ENCODE measurements around the gene KRTAP4-5. TPM values are rescaled to one million over a fixed set of nuclear protein-coding genes. Genes with fewer than 3 reads are reported as not detected.
"Not testable (repeated sequence)": the region's sequence is repeated elsewhere in the genome, so short reads cannot be mapped to it uniquely, and the experiment has no call there.

The KRTAP4-5 gene
- total and polyA plus RNA-seq, 2 experiments from 2014 or later: not detected

GRCh38 chr17:41118721-41119120 lies 30.9 kb downstream of the KRTAP4-5 start:
- DNase-seq (ENCODE audit: low read depth in 1 of 2, low spot score in 1 of 2): no peak
- H3K4me1 ChIP-seq (ENCODE audit: low read depth): no peaks in the 10 kb centered on the region
- TF ChIP-seq CTCF (IDR thresholded peaks at IDR 0.05; ENCODE audit: low read depth, low read length): no peak
- H3K4me3 ChIP-seq: no peak overlapping the region
- H3K27me3 ChIP-seq: no peaks in the 10 kb centered on the region
- H3K27ac ChIP-seq: no peak overlapping the region
- H3K9me3 ChIP-seq (ENCODE audit: low read depth): no peaks in the 10 kb centered on the region
- H3K36me3 ChIP-seq: no peaks in the 10 kb centered on the region

- not testable (repeated sequence) for H3K27me3 ChIP-seq; DNase-seq (ENCODE audit: low read depth in 1 of 2, low spot score in 1 of 2); H3K9me3 ChIP-seq (ENCODE audit: low read depth)
Measured at GRCh38 chr17:41117846-41118386, 31.7 kb downstream of the KRTAP4-5 start, which contains the start of gene KRTAP4-11. Gene KRTAP4-11 (minus strand): TSS chr17:41118373. CDS start chr17:41118315, 58 bp downstream.

GRCh38 chr17:41116297-41116696 lies 33.3 kb downstream of the KRTAP4-5 start:
- no peak for TF ChIP-seq CTCF (IDR thresholded peaks at IDR 0.05; ENCODE audit: low read depth, low read length)

More at GRCh38 chr17:41117846-41118386, 31.7 kb downstream of the KRTAP4-5 start, which contains the start of gene KRTAP4-11:
- H3K4me3 ChIP-seq; H3K27ac ChIP-seq; H3K4me1 ChIP-seq (ENCODE audit: low read depth); H3K36me3 ChIP-seq: not testable (repeated sequence)

GRCh38 chr17:41111151-41111885 lies 38.3 kb downstream of the KRTAP4-5 start:
- H3K27ac ChIP-seq: no peak overlapping the region
- H3K4me1 ChIP-seq (ENCODE audit: low read depth): no peaks in the 10 kb centered on the region
- no peaks in the 10 kb centered on the region for H3K27me3 ChIP-seq
- H3K4me3 ChIP-seq: no peak overlapping the region
- no peaks in the 10 kb centered on the region for H3K36me3 ChIP-seq
- DNase-seq (ENCODE audit: low read depth in 1 of 2, low spot score in 1 of 2): no peak
- no peak for TF ChIP-seq CTCF (IDR thresholded peaks at IDR 0.05; ENCODE audit: low read depth, low read length)
- H3K9me3 ChIP-seq (ENCODE audit: low read depth): no peaks in the 10 kb centered on the region

More at GRCh38 chr17:41116297-41116696, 33.3 kb downstream of the KRTAP4-5 start:
- no peak for DNase-seq (ENCODE audit: low read depth in 1 of 2, low spot score in 1 of 2)
- no peak overlapping the region for H3K4me3 ChIP-seq
- no peaks in the 10 kb centered on the region for H3K4me1 ChIP-seq (ENCODE audit: low read depth)
- no peaks in the 10 kb centered on the region for H3K36me3 ChIP-seq
- no peaks in the 10 kb centered on the region for H3K27me3 ChIP-seq
- no peaks in the 10 kb centered on the region for H3K9me3 ChIP-seq (ENCODE audit: low read depth)
- H3K27ac ChIP-seq: no peak overlapping the region

- H3K4me3 ChIP-seq; H3K27ac ChIP-seq; H3K36me3 ChIP-seq; H3K27me3 ChIP-seq; H3K9me3 ChIP-seq (ENCODE audit: low read depth); H3K4me1 ChIP-seq (ENCODE audit: low read depth); DNase-seq (ENCODE audit: low read depth in 1 of 2, low spot score in 1 of 2): not testable (repeated sequence)
Measured at GRCh38 chr17:41108728-41109386, 40.8 kb downstream of the KRTAP4-5 start.

GRCh38 chr17:41107941-41108450 lies 41.6 kb downstream of the KRTAP4-5 start:
- Histone ChIP-seq H3K4me3 (no peak overlapping the region), H3K9me3 (ENCODE audit: low read depth) (no peaks in the 10 kb centered on the region), H3K4me1 (ENCODE audit: low read depth) (no peaks in the 10 kb centered on the region), H3K36me3 (no peaks in the 10 kb centered on the region), H3K27ac (no peak overlapping the region), H3K27me3 (no peaks in the 10 kb centered on the region)
- DNase-seq (ENCODE audit: low read depth in 1 of 2, low spot score in 1 of 2): no peak
- no peak for TF ChIP-seq CTCF (IDR thresholded peaks at IDR 0.05; ENCODE audit: low read depth, low read length)

GRCh38 chr17:41105347-41105746 lies 44.3 kb downstream of the KRTAP4-5 start, which contains the start of gene KRTAP4-9:
Gene KRTAP4-9 (plus strand): TSS chr17:41105389. CDS start chr17:41105389, 0 bp downstream.
- not testable (repeated sequence) for H3K27ac ChIP-seq; DNase-seq (ENCODE audit: low read depth in 1 of 2, low spot score in 1 of 2); H3K36me3 ChIP-seq; H3K4me3 ChIP-seq; H3K9me3 ChIP-seq (ENCODE audit: low read depth); H3K27me3 ChIP-seq; H3K4me1 ChIP-seq (ENCODE audit: low read depth)

- not testable (repeated sequence) for H3K36me3 ChIP-seq; H3K4me3 ChIP-seq; H3K4me1 ChIP-seq (ENCODE audit: low read depth); H3K27me3 ChIP-seq; H3K27ac ChIP-seq; DNase-seq (ENCODE audit: low read depth in 1 of 2, low spot score in 1 of 2); H3K9me3 ChIP-seq (ENCODE audit: low read depth)
Measured at GRCh38 chr17:41104386-41105038, 45.1 kb downstream of the KRTAP4-5 start.

All from cardiac muscle cell (in vitro differentiated cells and primary cell).